ENCODE measurements around the gene AFG3L2.

AFG3L2 gene

GRCh38 chr18:12325726-12326245 lies 51.2 kb downstream of the AFG3L2 start:
- no peak for DNase-seq (ENCODE audit: low read depth in 2 of 2)

- no peak for DNase-seq (ENCODE audit: low read depth in 2 of 2)
Measured at GRCh38 chr18:12324991-12325725, 51.9 kb downstream of the AFG3L2 start.

- no peak for DNase-seq (ENCODE audit: low read depth in 2 of 2)
Measured at GRCh38 chr18:12321333-12321732, 55.7 kb downstream of the AFG3L2 start.

GRCh38 chr18:12318857-12319256 lies 58.2 kb downstream of the AFG3L2 start:
- DNase-seq (ENCODE audit: low read depth in 2 of 2): no peak

GRCh38 chr18:12318334-12318697 lies 58.7 kb downstream of the AFG3L2 start:
- no peak for DNase-seq (ENCODE audit: low read depth in 2 of 2)

GRCh38 chr18:12317664-12318333 lies 59.2 kb downstream of the AFG3L2 start:
- DNase-seq (ENCODE audit: low read depth in 2 of 2): no peak

- DNase-seq (ENCODE audit: low read depth in 2 of 2): no peak
Measured at GRCh38 chr18:12315911-12316310, 61.1 kb downstream of the AFG3L2 start.

GRCh38 chr18:12315490-12315889 lies 61.5 kb downstream of the AFG3L2 start:
- DNase-seq (ENCODE audit: low read depth in 2 of 2): no peak

GRCh38 chr18:12314591-12315305 lies 62.3 kb downstream of the AFG3L2 start:
- DNase-seq (ENCODE audit: low read depth in 2 of 2): no peak

GRCh38 chr18:12313530-12314245 lies 63.3 kb downstream of the AFG3L2 start:
- DNase-seq (ENCODE audit: low read depth in 2 of 2): no peak

- no peak for DNase-seq (ENCODE audit: low read depth in 2 of 2)
Measured at GRCh38 chr18:12312976-12313375, 64.1 kb downstream of the AFG3L2 start.

- DNase-seq (ENCODE audit: low read depth in 2 of 2): no peak
Measured at GRCh38 chr18:12310762-12311161, 66.3 kb downstream of the AFG3L2 start.

- no peak for DNase-seq (ENCODE audit: low read depth in 2 of 2)
Measured at GRCh38 chr18:12309683-12310198, 67.3 kb downstream of the AFG3L2 start.

- DNase-seq (ENCODE audit: low read depth in 2 of 2): no peak
Measured at GRCh38 chr18:12308386-12309100, 68.5 kb downstream of the AFG3L2 start.

GRCh38 chr18:12307701-12308385 lies 69.2 kb downstream of the AFG3L2 start, which contains the start of gene TUBB6:
Gene TUBB6 (plus strand): TSS chr18:12308241. CDS start chr18:12308293, 52 bp downstream.
- no peak for DNase-seq (ENCODE audit: low read depth in 2 of 2)

- no peak for DNase-seq (ENCODE audit: low read depth in 2 of 2)
Measured at GRCh38 chr18:12306752-12307700, 70.0 kb downstream of the AFG3L2 start.

- no peak for DNase-seq (ENCODE audit: low read depth in 2 of 2)
Measured at GRCh38 chr18:12305930-12306629, 70.9 kb downstream of the AFG3L2 start.

GRCh38 chr18:12305211-12305610 lies 71.8 kb downstream of the AFG3L2 start:
- no peak for DNase-seq (ENCODE audit: low read depth in 2 of 2)

Measured in stimulated activated CD8-positive, alpha-beta memory T cell treated with anti-CD3 and anti-CD28 coated beads, Interleukin-7, amount 100 ng/mL, for 1 hour (primary cell).